Panc1 (cell line): Measurements from ENCODE around the gene MOV10L1. TPM values are rescaled to one million over a fixed set of nuclear protein-coding genes. Genes with fewer than 3 reads are reported as not detected.

Experiments
- ATAC-seq: fragments of 200-7000 bp; cut with Tn5 transposase; 2 replicates; pipeline ENCODE4 v1.9.1; 2020; ENCODE audit warnings: mild to moderate bottlenecking, moderate library complexity
- Bru-seq: library from RNA; stranded (reverse); fragments of 400-500 nt; gene quantifications from one replicate; lab custom pipeline; 2021; lab: Mats Ljungman, UMichigan
- BruChase-seq, 2 experiments: library from RNA; stranded (reverse); fragments of 400-500 nt; gene quantifications; one replicate each; lab custom pipeline; 2021; lab: Mats Ljungman, UMichigan
- BruUV-seq: library from RNA; stranded (reverse); fragments of 400-500 nt; replicated peaks from 2 replicates; lab custom pipeline; 2021; lab: Mats Ljungman, UMichigan
- CTCF ChIA-PET: fragments of 300-600 bp; sonication (Branson Sonifier 250); formaldehyde crosslinking; loops from one replicate; lab custom pipeline; 2022; ENCODE audit warnings: antibody characterized with exemption; lab: Charles Lee
- POLR2A ChIA-PET: fragments of 300-600 bp; sonication (Branson Sonifier 250); formaldehyde crosslinking; loops from one replicate; lab custom pipeline; 2022; ENCODE audit warnings: antibody characterized with exemption; lab: Charles Lee
- DNase-seq: peaks from one replicate; pipeline ENCODE4 v3.0.0-alpha.2; 2010; ENCODE audit warnings: low read depth, low spot score
- H3K27ac ChIP-seq: 2 replicates; pipeline ENCODE4 v1.5.1; 2011; ENCODE audit warnings: mild to moderate bottlenecking, low read length, inconsistent platforms
- H3K27me3 ChIP-seq: fragments of 200-500 bp; sonication (Bioruptor generic); 2 replicates; pipeline ENCODE4 v1.6.0; 2014; ENCODE audit warnings: low read length, inconsistent platforms; ENCODE audit not compliant: control insufficient read depth, insufficient read depth
- H3K36me3 ChIP-seq: fragments of 200-500 bp; sonication (Bioruptor generic); 2 replicates; pipeline ENCODE4 v1.5.1; 2014; ENCODE audit warnings: inconsistent platforms, mild to moderate bottlenecking, low read length, moderate library complexity; ENCODE audit not compliant: control insufficient read depth, insufficient read depth
- H3K4me1 ChIP-seq: 2 replicates; pipeline ENCODE4 v1.5.1; 2011; ENCODE audit warnings: inconsistent platforms, mild to moderate bottlenecking, low read length, moderate library complexity; ENCODE audit not compliant: control insufficient read depth, insufficient read depth
- H3K4me3 ChIP-seq, 2 experiments: 2 replicates each; pipeline ENCODE4 v1.5.1; 2011 to 2012; ENCODE audit warnings: low read depth in 2 of 2, low read length in 2 of 2, mild to moderate bottlenecking in 2 of 2, inconsistent platforms in 1 of 2, moderate library complexity in 1 of 2
- H3K9me3 ChIP-seq: fragments of 200-500 bp; sonication (Bioruptor generic); 2 replicates; pipeline ENCODE4 v1.5.1; 2014; ENCODE audit warnings: low read depth, mild to moderate bottlenecking, inconsistent platforms, low read length, moderate library complexity; ENCODE audit not compliant: control insufficient read depth, insufficient read depth
- POLR2AphosphoS5 ChIP-seq: IDR thresholded peaks from 2 replicates; pipeline ENCODE4 v1.6.1; 2012; ENCODE audit warnings: mild to moderate bottlenecking, low read depth, low read length, moderate library complexity
- SIN3A ChIP-seq: IDR thresholded peaks from 2 replicates; pipeline ENCODE4 v1.6.1; 2012; ENCODE audit warnings: low read depth, mild to moderate bottlenecking, low read length, moderate library complexity, borderline replicate concordance; ENCODE audit not compliant: insufficient read depth
- TCF7L2 ChIP-seq: IDR thresholded peaks from 2 replicates; pipeline ENCODE4 v1.6.1; 2011; ENCODE audit warnings: mild to moderate bottlenecking, low read depth, low read length, inconsistent platforms
- in situ Hi-C: cut with HindIII; loops from 2 replicates; pipeline ENCODE4 v1.10.0; 2016; ENCODE audit warnings: low sequenced_read_pairs, low pct_unique_long_range_greater_than_20kb
- intact Hi-C: fragments of 100-400 bp; cut with micrococcal nuclease; formaldehyde crosslinking; loops from one replicate; pipeline ENCODE4 v1.10.0; 2022; ENCODE audit not compliant: unreplicated experiment
- long read RNA-seq: library from polyadenylated mRNA; unstranded; transcript quantifications from one replicate; pipeline ENCODE4 v2.0.0, GENCODE V29; 2021; ENCODE audit not compliant: unreplicated experiment
- polyA plus RNA-seq: library from polyadenylated mRNA; unstranded; fragments of >200 nt; gene quantifications from one replicate; pipeline ENCODE4 v1.2.1, GENCODE V29; 2012; ENCODE audit warnings: missing spikeins; ENCODE audit not compliant: insufficient read length
- total RNA-seq: library from RNA; stranded (reverse); gene quantifications from one replicate; pipeline ENCODE4 v1.2.1, GENCODE V29; 2021; ENCODE audit not compliant: unreplicated experiment
- TF ChIP-seq, protein P1 (sequence below): fragments of 450-650 bp; IDR thresholded peaks from 2 replicates; pipeline ENCODE4 v1.5.1; 2017; ENCODE audit warnings: mild to moderate bottlenecking
- TF ChIP-seq, protein P2 (sequence below), 2 experiments: IDR thresholded peaks; 2 replicates each; pipeline ENCODE4 v1.6.1; 2011 to 2012; ENCODE audit warnings: low read depth in 2 of 2, control low read depth in 1 of 2, low read length in 1 of 2, mild to moderate bottlenecking in 1 of 2, moderate library complexity in 1 of 2; ENCODE audit not compliant: insufficient read depth in 1 of 2

The MOV10L1 gene
- total RNA-seq (0.10 TPM), Bru-seq, nascent RNA (percentile 15 among the genes with signal in this experiment), BruChase-seq, experiment 1, labeled RNA remaining after a 2-hour chase (percentile 16 among the genes with signal in this experiment), BruChase-seq, experiment 2, labeled RNA remaining after a 6-hour chase (percentile 19 among the genes with signal in this experiment)
- polyA plus RNA-seq, result not detected
- long read RNA-seq, result 0 reads

DNA sequence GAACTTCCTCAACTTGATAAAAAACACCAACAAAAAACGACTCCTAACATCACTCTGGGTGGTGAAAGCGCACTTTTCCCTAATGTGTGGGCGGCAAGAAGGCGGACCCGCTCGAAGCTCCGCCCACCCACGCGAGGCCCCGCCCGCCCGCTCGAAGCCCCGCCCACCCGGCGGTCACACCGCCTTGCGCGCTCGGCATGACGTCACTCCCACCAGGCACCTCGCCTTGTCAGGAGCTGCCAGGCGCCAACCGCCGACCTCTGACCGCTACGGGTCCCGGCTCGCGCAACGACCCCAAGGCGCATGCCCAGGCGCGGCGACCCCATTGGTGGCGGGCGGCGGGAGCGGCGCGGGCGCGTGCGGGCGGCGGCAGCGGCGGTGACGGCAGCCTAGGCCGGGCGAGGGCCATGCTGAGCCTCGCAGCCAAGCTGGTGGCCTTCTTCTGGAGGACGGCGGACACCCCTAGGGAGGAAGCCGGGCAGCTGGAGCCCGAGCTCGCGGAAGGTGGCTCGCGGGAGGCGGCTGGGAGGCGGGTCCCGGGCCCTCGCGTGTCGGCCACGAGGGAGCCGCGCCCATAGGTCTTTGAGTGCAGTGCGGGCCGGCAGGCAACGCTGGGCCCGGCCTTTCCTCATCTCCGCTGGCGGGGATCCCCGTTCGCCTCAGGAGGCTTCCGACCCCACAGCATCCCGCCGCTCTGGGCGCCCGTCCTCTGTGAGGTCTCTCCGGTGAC is at the start of gene MOV10L1:
TSS of gene MOV10L1 (plus strand) at position 325 of the 730 bp plus-strand sequence. CDS start at position 408, 83 bp downstream.
- H3K4me1 ChIP-seq, result no peaks in the 10 kb centered on the region
- H3K27ac ChIP-seq, result no peak within 1 kb of the TSS
- ChIA-PET POLR2A (interaction anchor here (0.6 kb wide), 1 partner anchor 977 kb away, joined by 3 read pairs; no protein-coding TSS in a partner anchor), CTCF (no interaction called here)
- H3K36me3 ChIP-seq, result no peaks in the 10 kb centered on the region
- intact Hi-C loops, result no loop called here
- in situ Hi-C loops, result no loop called here
- DNase-seq (no peak), ATAC-seq (no peak)
- H3K9me3 ChIP-seq, result no peaks in the 10 kb centered on the region
- H3K27me3 ChIP-seq, result no peaks in the 10 kb centered on the region
- H3K4me3 ChIP-seq, result no peak within 1 kb of the TSS
- no TSS peak for BruUV-seq
- TF ChIP-seq TCF7L2 (no peak), POLR2AphosphoS5 (no peak), SIN3A (no peak)
- TF ChIP-seq, protein P1, sequence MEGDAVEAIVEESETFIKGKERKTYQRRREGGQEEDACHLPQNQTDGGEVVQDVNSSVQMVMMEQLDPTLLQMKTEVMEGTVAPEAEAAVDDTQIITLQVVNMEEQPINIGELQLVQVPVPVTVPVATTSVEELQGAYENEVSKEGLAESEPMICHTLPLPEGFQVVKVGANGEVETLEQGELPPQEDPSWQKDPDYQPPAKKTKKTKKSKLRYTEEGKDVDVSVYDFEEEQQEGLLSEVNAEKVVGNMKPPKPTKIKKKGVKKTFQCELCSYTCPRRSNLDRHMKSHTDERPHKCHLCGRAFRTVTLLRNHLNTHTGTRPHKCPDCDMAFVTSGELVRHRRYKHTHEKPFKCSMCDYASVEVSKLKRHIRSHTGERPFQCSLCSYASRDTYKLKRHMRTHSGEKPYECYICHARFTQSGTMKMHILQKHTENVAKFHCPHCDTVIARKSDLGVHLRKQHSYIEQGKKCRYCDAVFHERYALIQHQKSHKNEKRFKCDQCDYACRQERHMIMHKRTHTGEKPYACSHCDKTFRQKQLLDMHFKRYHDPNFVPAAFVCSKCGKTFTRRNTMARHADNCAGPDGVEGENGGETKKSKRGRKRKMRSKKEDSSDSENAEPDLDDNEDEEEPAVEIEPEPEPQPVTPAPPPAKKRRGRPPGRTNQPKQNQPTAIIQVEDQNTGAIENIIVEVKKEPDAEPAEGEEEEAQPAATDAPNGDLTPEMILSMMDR, result no peak
- TF ChIP-seq, protein P2, sequence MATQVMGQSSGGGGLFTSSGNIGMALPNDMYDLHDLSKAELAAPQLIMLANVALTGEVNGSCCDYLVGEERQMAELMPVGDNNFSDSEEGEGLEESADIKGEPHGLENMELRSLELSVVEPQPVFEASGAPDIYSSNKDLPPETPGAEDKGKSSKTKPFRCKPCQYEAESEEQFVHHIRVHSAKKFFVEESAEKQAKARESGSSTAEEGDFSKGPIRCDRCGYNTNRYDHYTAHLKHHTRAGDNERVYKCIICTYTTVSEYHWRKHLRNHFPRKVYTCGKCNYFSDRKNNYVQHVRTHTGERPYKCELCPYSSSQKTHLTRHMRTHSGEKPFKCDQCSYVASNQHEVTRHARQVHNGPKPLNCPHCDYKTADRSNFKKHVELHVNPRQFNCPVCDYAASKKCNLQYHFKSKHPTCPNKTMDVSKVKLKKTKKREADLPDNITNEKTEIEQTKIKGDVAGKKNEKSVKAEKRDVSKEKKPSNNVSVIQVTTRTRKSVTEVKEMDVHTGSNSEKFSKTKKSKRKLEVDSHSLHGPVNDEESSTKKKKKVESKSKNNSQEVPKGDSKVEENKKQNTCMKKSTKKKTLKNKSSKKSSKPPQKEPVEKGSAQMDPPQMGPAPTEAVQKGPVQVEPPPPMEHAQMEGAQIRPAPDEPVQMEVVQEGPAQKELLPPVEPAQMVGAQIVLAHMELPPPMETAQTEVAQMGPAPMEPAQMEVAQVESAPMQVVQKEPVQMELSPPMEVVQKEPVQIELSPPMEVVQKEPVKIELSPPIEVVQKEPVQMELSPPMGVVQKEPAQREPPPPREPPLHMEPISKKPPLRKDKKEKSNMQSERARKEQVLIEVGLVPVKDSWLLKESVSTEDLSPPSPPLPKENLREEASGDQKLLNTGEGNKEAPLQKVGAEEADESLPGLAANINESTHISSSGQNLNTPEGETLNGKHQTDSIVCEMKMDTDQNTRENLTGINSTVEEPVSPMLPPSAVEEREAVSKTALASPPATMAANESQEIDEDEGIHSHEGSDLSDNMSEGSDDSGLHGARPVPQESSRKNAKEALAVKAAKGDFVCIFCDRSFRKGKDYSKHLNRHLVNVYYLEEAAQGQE (IDR thresholded peaks at IDR 0.05; ENCODE audit: insufficient read depth in 1 of 2, low read depth in 2 of 2, low read length in 1 of 2), result no peak

DNA sequence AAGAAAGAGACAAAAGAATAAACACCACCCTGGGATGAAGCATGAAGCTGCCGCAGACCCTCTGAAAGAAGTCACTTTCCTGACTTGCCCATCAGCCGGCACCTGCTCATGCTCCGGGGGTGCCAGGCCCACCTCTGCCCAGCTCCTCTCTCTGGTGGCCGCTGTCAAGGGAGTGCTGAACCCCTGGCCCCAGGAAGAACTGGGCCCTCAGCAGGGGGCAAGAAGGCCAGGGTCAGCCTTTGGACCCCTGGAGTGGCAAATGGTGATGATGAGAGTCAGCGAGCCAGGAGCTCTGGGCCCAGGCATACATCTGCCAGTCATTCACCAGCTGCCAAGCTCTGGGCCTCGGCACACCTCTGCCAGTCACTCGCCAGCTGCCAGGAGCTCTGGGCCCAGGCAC is 49.1 kb upstream of the MOV10L1 start:
- intact Hi-C loops, result no loop called here
- Histone ChIP-seq H3K27ac (no peak overlapping the region), H3K4me3 (no peak overlapping the region), H3K36me3 (no peaks in the 10 kb centered on the region), H3K9me3 (no peaks in the 10 kb centered on the region), H3K27me3 (no peaks in the 10 kb centered on the region), H3K4me1 (no peaks in the 10 kb centered on the region)
- in situ Hi-C loops, result no loop called here
- no TSS peak for BruUV-seq
- ChIA-PET POLR2A (no interaction called here), CTCF (no interaction called here)
- TF ChIP-seq, protein P1, result no peak
- ATAC-seq (no peak), DNase-seq (no peak)
